Mammary epithelial cell (primary cell): ENCODE results near the gene GRID2.

Source experiments
- CTCF ChIP-seq, 2 donors: IDR thresholded peaks in 1 of 2; conservative IDR thresholded peaks in 1 of 2; 2 replicates each; pipeline ENCODE4 v1.5.1; 2011 to 2012; ENCODE audit warnings: inconsistent platforms in 2 of 2, low read length in 2 of 2, mild to moderate bottlenecking in 2 of 2, control low read depth in 1 of 2, low read depth in 1 of 2; ENCODE audit not compliant: insufficient read depth in 1 of 2; ENCODE audit errors: extremely low read depth in 1 of 2
- EZH2 ChIP-seq: IDR thresholded peaks from 2 replicates; pipeline ENCODE4 v1.6.1; 2012; ENCODE audit warnings: low read length, inconsistent platforms, borderline replicate concordance

- no peak for TF ChIP-seq CTCF (conservative IDR thresholded peaks at IDR 0.05 in 1 of 2, IDR thresholded peaks at IDR 0.05 in 1 of 2; ENCODE audit: extremely low read depth in 1 of 2, insufficient read depth in 1 of 2, low read depth in 1 of 2, low read length in 2 of 2)
- no peak for TF ChIP-seq EZH2
Observed at GRCh38 chr4:92864096-92864495, 560.3 kb downstream of the GRID2 start.
